HepG2 (cell line): ENCODE measurements around the gene BPIFA1. TPM values are rescaled to one million over a fixed set of nuclear protein-coding genes. Genes with fewer than 3 reads are reported as not detected.

Source experiments
- AHDC1 ChIP-seq: sonication (generic); formaldehyde crosslinking; IDR thresholded peaks from 2 replicates; pipeline ENCODE4 v1.5.1; 2020; ENCODE audit warnings: mild to moderate bottlenecking, missing genetic modification reagents, borderline replicate concordance
- ATF1 ChIP-seq: IDR thresholded peaks from 2 replicates; pipeline ENCODE4 v1.6.1; 2016; ENCODE audit warnings: mild to moderate bottlenecking, control low read depth
- CERS6 ChIP-seq: sonication (generic); formaldehyde crosslinking; IDR thresholded peaks from 2 replicates; pipeline ENCODE4 v1.5.0; 2020; ENCODE audit warnings: missing genetic modification reagents
- CREBL2 ChIP-seq: sonication (generic); formaldehyde crosslinking; IDR thresholded peaks from 2 replicates; pipeline ENCODE4 v1.8.1; 2023; ENCODE audit warnings: missing genetic modification reagents, mild to moderate bottlenecking, borderline replicate concordance
- HIVEP1 ChIP-seq: sonication (generic); formaldehyde crosslinking; IDR thresholded peaks from 2 replicates; pipeline ENCODE4 v1.4.0; 2020; ENCODE audit warnings: mild to moderate bottlenecking, missing genetic modification reagents
- IRF1 ChIP-seq: sonication (generic); formaldehyde crosslinking; IDR thresholded peaks from 2 replicates; pipeline ENCODE4 v1.4.0; 2020; ENCODE audit warnings: low read depth, mild to moderate bottlenecking, missing genetic modification reagents
- NFKBIZ ChIP-seq: IDR thresholded peaks from 2 replicates; pipeline ENCODE4 v1.6.1; 2018; ENCODE audit warnings: missing genetic modification reagents, missing compliant biosample characterization
- RNF219 ChIP-seq: sonication (generic); formaldehyde crosslinking; IDR thresholded peaks from 2 replicates; pipeline ENCODE4 v1.5.0; 2020; ENCODE audit warnings: mild to moderate bottlenecking, missing genetic modification reagents
- TBX3 ChIP-seq: fragments of 450-650 bp; IDR thresholded peaks from 2 replicates; pipeline ENCODE4 v1.6.1; 2017; ENCODE audit warnings: antibody characterized with exemption, mild to moderate bottlenecking, inconsistent platforms, borderline replicate concordance
- TRIM22 ChIP-seq: fragments of 450-650 bp; IDR thresholded peaks from 2 replicates; pipeline ENCODE4 v1.6.1; 2017
- ZBTB38 ChIP-seq: sonication (generic); formaldehyde crosslinking; IDR thresholded peaks from 2 replicates; pipeline ENCODE4 v1.5.1; 2020; ENCODE audit warnings: mild to moderate bottlenecking, missing genetic modification reagents
- ZNF225 ChIP-seq: sonication (generic); formaldehyde crosslinking; IDR thresholded peaks from 2 replicates; pipeline ENCODE4 v1.4.0; 2020; ENCODE audit warnings: mild to moderate bottlenecking, missing genetic modification reagents
- ZNF230 ChIP-seq: sonication (generic); formaldehyde crosslinking; IDR thresholded peaks from 2 replicates; pipeline ENCODE4 v1.4.0; 2020; ENCODE audit warnings: mild to moderate bottlenecking, missing genetic modification reagents
- ZNF430 ChIP-seq: sonication (generic); formaldehyde crosslinking; IDR thresholded peaks from 2 replicates; pipeline ENCODE4 v1.9.0; 2021; ENCODE audit warnings: mild to moderate bottlenecking, missing genetic modification reagents
- ZNF570 ChIP-seq: sonication (generic); formaldehyde crosslinking; IDR thresholded peaks from 2 replicates; pipeline ENCODE4 v1.4.0; 2020; ENCODE audit warnings: mild to moderate bottlenecking, missing genetic modification reagents, borderline replicate concordance
- ZNF607 ChIP-seq: sonication (generic); formaldehyde crosslinking; IDR thresholded peaks from 2 replicates; pipeline ENCODE4 v1.5.1; 2020; ENCODE audit warnings: missing genetic modification reagents, mild to moderate bottlenecking, borderline replicate concordance
- ZNF713 ChIP-seq: sonication (generic); formaldehyde crosslinking; IDR thresholded peaks from 2 replicates; pipeline ENCODE4 v1.4.0; 2020; ENCODE audit warnings: mild to moderate bottlenecking, missing genetic modification reagents
- ZNF737 ChIP-seq: sonication (generic); formaldehyde crosslinking; IDR thresholded peaks from 2 replicates; pipeline ENCODE4 v1.5.0; 2020; ENCODE audit warnings: missing genetic modification reagents, mild to moderate bottlenecking, borderline replicate concordance
- ZNF878 ChIP-seq: sonication (generic); formaldehyde crosslinking; IDR thresholded peaks from 2 replicates; pipeline ENCODE4 v1.8.1; 2023; ENCODE audit warnings: mild to moderate bottlenecking, missing genetic modification reagents, moderate library complexity
- polyA plus RNA-seq, 8 experiments: library from polyadenylated mRNA; depleted of rRNA in 3 of 8; stranded (reverse) in 7 of 8; unstranded in 1 of 8; fragments of >200 nt; fragmentation: Illumina TruSeq in 4 of 8; extraction: Trizol in 4 of 8; gene quantifications; 2 replicates each; pipeline versions ENCODE4 v1.2.1 to v1.2.3, GENCODE V29; 2011 to 2016; ENCODE audit warnings: low read depth in 4 of 8, missing spikeins in 1 of 8, mixed read lengths in 1 of 8; ENCODE audit not compliant: insufficient read depth in 1 of 8
- total RNA-seq, 5 experiments: library from RNA; depleted of rRNA; stranded (reverse); fragments of >200 nt; fragmentation: Illumina TruSeq; extraction: Trizol; gene quantifications; 2 replicates each; pipeline ENCODE4 v1.2.3, GENCODE V29; 2016; ENCODE audit warnings: low read depth in 1 of 5

The BPIFA1 gene
- total and polyA plus RNA-seq, 2 of the 13 experiments (the other 11 are each of a cell fraction or from before 2014, with no cell fraction given): not detected

GRCh38 chr20:33281550-33282146 lies 45.9 kb downstream of the BPIFA1 start (continued):
- TF ChIP-seq ZNF570 (CRISPR knock-in tag): no peak
- no peak for TF ChIP-seq ZNF225 (CRISPR knock-in tag)
- TF ChIP-seq ZBTB38 (CRISPR knock-in tag): no peak
- TF ChIP-seq ZNF713 (CRISPR knock-in tag): no peak
- TF ChIP-seq ATF1 (CRISPR knock-in tag): no peak
- TF ChIP-seq IRF1 (CRISPR knock-in tag): no peak
- no peak for TF ChIP-seq ZNF230 (CRISPR knock-in tag)
- TF ChIP-seq HIVEP1 (CRISPR knock-in tag): no peak
- TF ChIP-seq TRIM22: no peak
- TF ChIP-seq CERS6 (CRISPR knock-in tag): no peak
- no peak for TF ChIP-seq TBX3
- no peak for TF ChIP-seq CREBL2
- TF ChIP-seq ZNF430 (CRISPR knock-in tag): no peak; the same call in 1 of the 2 replicates
- no peak for TF ChIP-seq AHDC1 (CRISPR knock-in tag)
- TF ChIP-seq ZNF878: peak; percentile 29; the same call in 1 of the 2 replicates
- no peak for TF ChIP-seq NFKBIZ (CRISPR knock-in tag)
- TF ChIP-seq ZNF607 (CRISPR knock-in tag): 0 out of 2 replicates have a peak, but pooled peaks have one; percentile 39
- no peak for TF ChIP-seq ZNF737 (CRISPR knock-in tag)
- TF ChIP-seq RNF219 (CRISPR knock-in tag): no peak
